HPDE6-E6E7 (cell line): ENCODE measurements around the gene IFT57.

Experiments
- DNase-seq: peaks from one replicate; pipeline ENCODE4 v3.0.0; 2011; ENCODE audit warnings: missing footprints; ENCODE audit errors: extremely low spot score

IFT57 gene

GRCh38 chr3:108219336-108219735 lies 2.9 kb downstream of the IFT57 start:
- no peak for DNase-seq

- no peak for DNase-seq
These were observed 3.4 kb downstream of the IFT57 start for GRCh38 chr3:108218811-108219210.

GRCh38 chr3:108215871-108216270 lies 6.4 kb downstream of the IFT57 start:
- DNase-seq = no peak

GRCh38 chr3:108209579-108209978 lies 12.6 kb downstream of the IFT57 start:
- DNase-seq = no peak

GRCh38 chr3:108208831-108209230 lies 13.4 kb downstream of the IFT57 start:
- no peak for DNase-seq

DNA sequence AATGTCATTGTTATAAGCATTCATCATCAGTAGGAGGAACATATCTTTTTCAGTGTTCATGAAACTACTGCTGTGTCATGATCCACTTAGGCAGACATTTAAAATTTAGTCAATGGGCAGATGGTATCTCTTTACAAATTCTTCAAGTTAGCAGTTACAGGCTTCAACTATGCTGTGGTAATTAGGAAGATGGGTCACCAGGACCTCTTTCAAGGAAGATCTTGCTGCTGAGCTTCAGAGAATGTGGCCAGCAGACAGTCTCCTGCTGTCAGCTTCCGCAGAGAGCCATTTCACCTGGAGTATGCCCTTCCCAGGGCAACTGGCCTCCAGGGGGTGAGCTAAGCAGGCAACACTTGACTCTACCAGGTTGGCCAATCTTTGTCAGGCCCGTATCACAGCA lies 19.4 kb downstream of the IFT57 start:
- no peak for DNase-seq

- DNase-seq = no peak
These were observed 20.1 kb downstream of the IFT57 start for GRCh38 chr3:108202080-108202479.

GRCh38 chr3:108201258-108201657 lies 21.0 kb downstream of the IFT57 start:
- no peak for DNase-seq

GRCh38 chr3:108200578-108200977 lies 21.6 kb downstream of the IFT57 start:
- DNase-seq = no peak

- no peak for DNase-seq
These were observed 22.2 kb downstream of the IFT57 start for GRCh38 chr3:108200024-108200423.

DNA sequence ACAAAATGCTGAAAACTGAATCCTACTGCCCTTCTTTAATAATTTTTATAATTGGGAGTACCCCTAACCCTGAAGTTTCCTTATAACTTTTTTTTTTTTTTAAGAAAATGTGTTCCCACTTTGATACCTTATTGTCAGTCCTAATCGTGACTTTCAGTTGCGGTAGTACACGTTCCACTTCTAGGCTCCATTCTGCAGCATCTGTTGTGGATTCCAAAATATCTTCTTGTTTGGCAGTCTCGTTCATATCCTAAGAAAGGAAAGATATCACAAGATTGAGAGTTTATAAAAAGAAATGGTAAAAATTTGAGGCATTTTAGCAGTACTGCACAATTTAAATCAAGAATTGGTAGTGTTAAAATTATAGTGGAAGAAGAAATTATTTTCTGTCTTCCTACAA lies 30.8 kb downstream of the IFT57 start:
- no peak for DNase-seq

DNA sequence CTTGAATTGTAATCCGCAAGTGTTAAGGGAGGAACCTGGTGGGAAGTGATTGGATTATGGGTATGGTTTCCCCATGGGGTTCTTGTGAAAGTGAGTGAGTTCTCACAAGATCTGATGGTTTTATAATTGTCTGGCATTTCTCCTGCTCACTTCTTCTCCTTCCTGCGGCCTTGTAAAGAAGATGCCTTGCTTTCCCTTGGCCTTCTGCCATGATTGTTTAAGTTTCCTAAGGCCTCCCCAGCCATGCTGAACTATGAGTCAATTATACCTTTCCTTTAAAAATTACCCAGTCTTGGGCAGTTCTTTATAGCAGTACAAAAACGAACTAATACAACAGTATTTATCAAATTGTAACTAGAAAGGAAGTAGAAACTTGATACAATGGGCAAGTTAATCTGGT lies 31.9 kb downstream of the IFT57 start:
- DNase-seq = no peak

DNA sequence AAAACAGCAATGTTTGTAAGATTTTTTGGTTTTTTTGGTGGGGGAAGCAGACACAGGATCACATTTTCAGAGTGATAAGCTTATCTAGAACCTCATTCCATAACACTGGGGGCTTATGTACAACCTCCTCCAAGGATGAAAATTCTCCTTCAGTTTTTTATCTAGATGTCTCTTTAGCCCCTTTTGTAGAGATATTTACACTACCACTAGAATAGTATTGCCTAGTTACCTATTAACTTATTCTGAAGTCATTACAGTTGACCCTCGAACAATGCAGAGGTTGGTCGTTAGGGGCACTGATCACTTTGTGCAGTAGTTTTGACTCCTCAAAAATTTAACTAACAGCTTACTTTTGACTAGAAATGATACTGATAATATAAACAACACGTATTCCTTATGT lies 32.8 kb downstream of the IFT57 start:
- no peak for DNase-seq

DNA sequence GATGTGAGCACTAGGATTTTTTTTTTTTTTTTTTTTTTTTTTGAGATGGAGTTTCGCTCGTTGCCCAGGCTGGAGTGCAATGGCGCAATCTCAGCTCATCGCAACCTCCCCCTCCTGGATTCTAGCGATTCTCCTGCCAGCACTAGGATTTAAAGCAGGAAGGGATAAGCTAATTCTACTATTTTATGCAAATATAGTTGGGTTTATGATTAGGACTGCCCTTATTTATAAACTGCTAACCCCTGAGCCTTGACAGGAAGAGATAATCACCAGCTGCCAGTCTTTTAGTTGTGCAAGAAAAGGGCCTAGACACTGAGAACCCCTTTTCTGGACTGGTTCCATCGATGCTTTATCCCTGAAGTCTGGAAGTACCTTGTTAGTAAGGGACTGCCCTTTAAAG lies 36.7 kb downstream of the IFT57 start:
- DNase-seq = no peak

DNA sequence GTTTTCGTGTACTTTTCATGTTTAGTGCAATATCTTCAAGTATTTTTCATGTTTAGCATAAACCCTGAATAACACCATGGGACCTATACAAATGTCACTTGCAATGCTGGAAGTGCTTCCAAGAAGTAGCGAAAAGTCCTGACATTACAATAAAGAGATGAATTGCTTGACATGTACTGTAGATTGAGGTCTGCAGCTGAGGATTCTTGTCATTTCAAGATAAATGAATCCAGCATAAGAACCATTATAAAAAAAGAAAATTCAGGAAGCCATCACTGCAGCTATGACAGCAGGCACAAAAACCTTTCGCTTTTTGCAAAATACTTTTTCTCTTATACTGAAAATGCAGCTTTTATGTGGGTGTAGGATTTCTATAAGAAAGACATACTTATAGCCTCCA lies 37.4 kb downstream of the IFT57 start:
- no peak for DNase-seq

- DNase-seq = no peak
These were observed 38.3 kb downstream of the IFT57 start for GRCh38 chr3:108183971-108184370.

GRCh38 chr3:108183181-108183580 lies 39.0 kb downstream of the IFT57 start:
- DNase-seq = no peak

DNA sequence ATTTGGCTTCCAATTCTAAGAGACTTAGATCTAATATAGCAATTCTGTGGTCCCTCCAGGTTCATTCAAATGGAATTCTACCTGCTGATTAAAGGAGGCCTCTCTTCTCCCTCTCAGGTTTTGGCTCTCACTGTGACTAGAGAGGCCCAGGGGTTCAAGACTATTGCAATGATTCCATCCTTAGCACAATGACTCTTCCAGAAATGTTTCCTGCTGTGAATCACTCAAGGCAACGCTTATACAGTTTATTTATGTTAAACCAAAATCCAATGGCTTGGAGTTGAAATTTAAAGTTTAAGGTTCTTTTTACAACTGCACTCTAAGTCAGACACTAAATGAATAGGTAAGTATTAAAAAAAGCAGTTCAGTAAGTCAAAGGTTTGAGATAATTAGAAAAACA lies 39.9 kb downstream of the IFT57 start:
- no peak for DNase-seq

GRCh38 chr3:108181172-108181571 lies 41.1 kb downstream of the IFT57 start:
- no peak for DNase-seq

- no peak for DNase-seq
These were observed 42.0 kb downstream of the IFT57 start for GRCh38 chr3:108180194-108180593.

DNA sequence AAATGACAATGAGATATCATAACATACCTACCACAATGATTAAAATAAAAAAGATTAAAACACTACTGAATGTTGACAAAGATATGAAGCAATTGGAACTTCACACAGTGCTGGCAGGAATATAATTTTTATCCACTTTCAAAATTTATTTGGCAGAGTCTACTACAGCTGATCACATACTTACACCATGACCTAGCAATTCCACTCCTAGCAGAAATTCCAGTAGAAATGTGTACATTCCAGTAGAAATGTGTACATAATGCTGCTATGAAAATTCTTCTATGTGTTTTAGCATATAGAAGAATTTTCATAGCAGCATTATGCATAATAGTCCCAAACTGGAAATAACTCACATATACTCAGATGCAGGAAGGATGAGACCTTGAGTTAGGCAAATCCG lies 43.5 kb downstream of the IFT57 start:
- DNase-seq = no peak

DNA sequence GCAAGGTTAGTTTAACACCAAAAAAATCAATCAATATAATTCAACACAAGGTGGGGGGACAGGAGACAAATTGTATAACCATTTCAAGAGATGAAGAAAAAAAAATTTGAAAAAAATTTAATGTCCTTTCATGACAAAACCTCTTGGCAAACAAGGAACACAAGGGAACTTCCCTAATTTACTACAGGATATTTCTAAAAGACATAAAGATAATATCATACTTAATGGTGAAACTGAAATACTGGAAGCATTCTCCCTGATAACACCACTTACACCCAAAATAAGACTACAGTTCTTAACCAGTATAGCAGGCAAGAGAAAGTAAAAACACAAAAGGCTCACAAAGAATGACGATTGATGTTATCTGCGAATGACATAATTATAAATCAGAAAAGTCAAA lies 44.7 kb downstream of the IFT57 start:
- DNase-seq = no peak

DNA sequence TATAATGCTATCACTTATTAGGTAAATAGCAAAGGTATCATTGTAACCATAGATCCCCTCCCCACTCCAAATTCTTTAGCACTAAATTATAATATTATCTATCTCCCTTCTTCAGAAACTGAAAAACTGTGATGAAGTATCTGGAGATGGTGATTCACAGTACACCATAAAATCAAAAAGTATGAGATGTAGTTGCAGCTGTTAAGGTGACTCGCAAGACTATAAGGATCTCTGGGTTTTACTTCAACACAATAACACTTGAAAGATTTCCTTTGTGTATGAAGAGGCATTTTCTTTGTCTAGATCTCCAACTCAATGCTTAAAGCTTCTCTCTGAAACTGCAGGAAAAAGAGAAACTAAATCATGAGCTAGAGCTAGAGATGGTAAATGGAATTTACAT lies 46.9 kb downstream of the IFT57 start:
- DNase-seq = no peak

DNA sequence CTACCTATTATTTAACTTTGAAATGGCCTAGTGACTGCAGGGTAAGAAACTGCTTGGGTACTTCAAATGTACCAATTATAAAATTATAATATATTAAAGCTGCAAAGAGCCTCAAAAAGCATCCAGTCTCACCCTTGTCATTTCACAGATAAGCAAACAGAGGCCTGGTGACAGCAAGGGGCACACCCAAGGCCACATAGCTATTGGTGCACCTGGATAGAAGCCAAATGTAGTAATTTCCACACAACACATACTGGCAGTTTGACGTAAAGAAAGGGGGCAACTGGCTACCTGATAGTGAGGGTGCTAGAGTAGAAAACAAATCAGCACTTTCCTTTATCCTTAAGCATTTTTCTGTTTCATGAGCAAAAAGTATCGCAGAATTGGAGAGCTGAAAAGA lies 51.1 kb downstream of the IFT57 start:
- no peak for DNase-seq

DNA sequence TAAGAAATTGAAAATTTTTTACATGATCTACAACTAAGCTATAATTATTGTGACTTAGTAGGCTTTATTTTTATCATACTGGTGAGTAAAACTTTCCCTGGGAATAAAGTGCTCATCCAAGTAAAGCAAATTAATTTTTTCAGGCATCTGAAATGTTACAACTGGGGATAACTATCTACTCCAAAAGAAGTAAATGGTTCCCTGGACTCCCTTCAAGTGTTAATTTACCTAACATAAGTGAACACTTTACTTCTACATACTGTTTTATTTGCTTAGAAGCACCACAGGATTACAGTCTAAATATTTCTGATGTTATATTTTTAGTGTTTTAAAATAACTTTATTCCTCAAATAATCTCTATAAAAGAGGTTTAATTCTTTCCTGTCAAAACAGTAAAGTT lies 57.8 kb downstream of the IFT57 start:
- DNase-seq = no peak
